ENCODE results near the gene PCSK9.

DNA sequence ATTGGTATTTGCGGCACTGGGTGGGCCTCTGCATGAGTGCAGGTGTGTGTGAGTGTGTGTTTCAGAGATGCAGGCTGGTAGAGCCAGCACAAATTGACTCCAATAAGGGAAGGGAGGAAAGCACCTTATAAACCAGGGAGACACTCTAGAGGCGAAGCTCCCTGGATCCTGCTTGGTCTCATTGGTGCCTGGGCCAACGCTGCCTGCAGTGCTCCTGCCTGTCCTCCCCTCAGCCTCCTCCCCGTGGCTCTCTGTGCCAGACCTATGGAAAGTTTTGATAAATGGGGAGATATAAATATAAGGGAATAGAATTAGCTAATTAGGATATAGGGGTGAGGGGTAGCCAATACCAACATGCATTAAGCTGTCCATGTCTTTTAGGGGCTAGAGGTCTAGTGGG is 38.0 kb upstream of the PCSK9 start:
- TF ChIP-seq EGR1 (IDR thresholded peaks at IDR 0.05), result no peak
- TF ChIP-seq RAD21 (IDR thresholded peaks at IDR 0.05; ENCODE audit: low read depth), result no peak
- TF ChIP-seq TAF1 (IDR thresholded peaks at IDR 0.05; ENCODE audit: low read depth), result no peak
- TF ChIP-seq YY1 (IDR thresholded peaks at IDR 0.05; ENCODE audit: low read depth), result no peak
- TF ChIP-seq, protein P1, sequence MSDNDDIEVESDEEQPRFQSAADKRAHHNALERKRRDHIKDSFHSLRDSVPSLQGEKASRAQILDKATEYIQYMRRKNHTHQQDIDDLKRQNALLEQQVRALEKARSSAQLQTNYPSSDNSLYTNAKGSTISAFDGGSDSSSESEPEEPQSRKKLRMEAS (IDR thresholded peaks at IDR 0.05), result no peak
- TF ChIP-seq, protein P2, sequence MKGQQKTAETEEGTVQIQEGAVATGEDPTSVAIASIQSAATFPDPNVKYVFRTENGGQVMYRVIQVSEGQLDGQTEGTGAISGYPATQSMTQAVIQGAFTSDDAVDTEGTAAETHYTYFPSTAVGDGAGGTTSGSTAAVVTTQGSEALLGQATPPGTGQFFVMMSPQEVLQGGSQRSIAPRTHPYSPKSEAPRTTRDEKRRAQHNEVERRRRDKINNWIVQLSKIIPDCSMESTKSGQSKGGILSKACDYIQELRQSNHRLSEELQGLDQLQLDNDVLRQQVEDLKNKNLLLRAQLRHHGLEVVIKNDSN (IDR thresholded peaks at IDR 0.05), result no peak
